Pancreas (tissue), 10 donors: ENCODE results near the gene KAZN. TPM values are rescaled to one million over a fixed set of nuclear protein-coding genes. Genes with fewer than 3 reads are reported as not detected.
A peak's percentile ranks its signal among the peaks of the same experiment; 100 is the strongest.

ENCODE experiments used
- ATAC-seq, 4 donors: fragments of 200-7000 bp; cut with Tn5 transposase; one replicate each; pipeline versions ENCODE4 v1.8.0 to v1.9.1; 2020; ENCODE audit warnings: mild to moderate bottlenecking in 4 of 4, moderate library complexity in 4 of 4
- DNase-seq, 6 donors: peaks; one replicate each; pipeline ENCODE4 v3.0.0-alpha.2; 2020
- FAIRE-seq: peaks from 2 replicates; lab custom pipeline; 2012; peaks lifted over from hg19 to GRCh38; lab: Jason Lieb, UNC
- H3K27ac ChIP-seq, 4 donors: fragments of 200-600 bp; sonication (generic); 1 replicate in 3 of 4; 2 replicates in 1 of 4; pipeline versions ENCODE4 v1.5.0 to v1.8.0; 2020
- H3K27me3 ChIP-seq, 4 donors: fragments of 200-600 bp; one replicate each; pipeline ENCODE4 v1.8.0; 2021
- H3K36me3 ChIP-seq, 3 donors: fragments of 200-600 bp; sonication (generic) in 1 of 3; one replicate each; pipeline versions ENCODE4 v1.5.0 to v1.8.0; 2020 to 2021
- H3K4me1 ChIP-seq, 3 donors: fragments of 200-600 bp; one replicate each; pipeline ENCODE4 v1.8.0; 2021
- H3K4me3 ChIP-seq, 4 donors: fragments of 200-600 bp; sonication (generic) in 2 of 4; one replicate each; pipeline versions ENCODE4 v1.5.0 to v1.8.0; 2020 to 2021
- H3K9me3 ChIP-seq, 4 donors: fragments of 200-600 bp; one replicate each; pipeline ENCODE4 v1.8.0; 2021
- WGBS, 2 donors: extraction: QIAGEN DNeasy Blood & Tissue Kit; methylation state at CpG; one replicate each; pipeline ENCODE4 v1.1.7; 2013; 5-methylcytosine and 5-hydroxymethylcytosine counted together
- intact Hi-C, 3 donors: fragments of 100-400 bp; cut with DNase I; formaldehyde crosslinking; loops; one replicate each; pipeline versions ENCODE4 v1.11.1 to v1.14.2; 2022
- polyA plus RNA-seq, 2 donors: library from polyadenylated mRNA; stranded (reverse); fragments of 200-250 nt; gene quantifications; one replicate each; pipeline ENCODE4 v1.2.3, GENCODE V29; 2013
- total RNA-seq, 6 donors: library from RNA; stranded (reverse); fragmentation: NEBNext Ultra II Directional in 4 of 6; extraction: Animal tissue kit (Norgen Biotek cat#: 25700) in 4 of 6; gene quantifications; one replicate each; pipeline versions ENCODE4 v1.2.1 to v1.2.4, GENCODE V29; 2021 to 2023
- TF ChIP-seq, protein P1 (sequence below), 4 donors: fragments of 200-600 bp; sonication (generic) in 3 of 4; IDR thresholded peaks; one replicate each; pipeline versions ENCODE4 v1.5.0 to v1.8.0; 2021; ENCODE audit warnings: antibody characterized with exemption in 4 of 4
- donor health status: healthy with polysubstance abuse.
- donor health status: DM: no; HTN: no; CAD: no; lungs with moderate emphysema.
- donor health status: DM: no; HTN: no; CAD: no.
- donor health status: control.
- donor health status: control.
- donor health status: Bipolar disorder and iron deficiency.
- donor health status: DM: yes; HTN: yes; CAD: no.
- donor health status: DM: no; HTN: no; CAD: no.
- donor health status: DM: no; HTN: no; CAD: no.
- donor health status: DM: yes; HTN: yes; CAD: no.

Gene KAZN
- total and polyA plus RNA-seq, 8 donors, result 2.4 to 6.0 (median 4.1) TPM

DNA sequence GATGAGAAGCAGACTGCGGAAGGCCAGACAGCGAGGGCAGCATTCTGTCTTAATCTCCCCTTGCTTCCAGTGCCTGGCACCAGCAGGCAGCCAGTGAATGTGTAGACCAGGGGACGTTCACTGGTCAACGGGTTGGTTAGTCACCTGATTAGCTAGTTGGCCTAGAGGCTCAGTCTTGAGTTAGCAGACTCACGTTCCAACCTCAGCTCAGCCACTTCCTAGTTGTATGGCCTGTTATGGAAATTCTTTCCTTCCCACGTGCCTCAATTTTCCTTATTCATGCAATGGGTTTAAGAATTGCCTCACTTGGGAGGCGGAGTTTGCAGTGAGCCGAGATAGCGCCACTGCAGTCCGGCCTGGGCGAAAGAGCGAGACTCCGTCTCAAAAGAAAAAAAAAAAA is 305.4 kb downstream of the KAZN start:
- Histone ChIP-seq H3K27me3 (no peaks in the 10 kb centered on the region), H3K4me3 (no peak overlapping the region), H3K36me3 (no peaks in the 10 kb centered on the region), H3K4me1 (no peaks in the 10 kb centered on the region), H3K27ac (no peak overlapping the region), H3K9me3 (no peaks in the 10 kb centered on the region)
- TF ChIP-seq, protein P1, sequence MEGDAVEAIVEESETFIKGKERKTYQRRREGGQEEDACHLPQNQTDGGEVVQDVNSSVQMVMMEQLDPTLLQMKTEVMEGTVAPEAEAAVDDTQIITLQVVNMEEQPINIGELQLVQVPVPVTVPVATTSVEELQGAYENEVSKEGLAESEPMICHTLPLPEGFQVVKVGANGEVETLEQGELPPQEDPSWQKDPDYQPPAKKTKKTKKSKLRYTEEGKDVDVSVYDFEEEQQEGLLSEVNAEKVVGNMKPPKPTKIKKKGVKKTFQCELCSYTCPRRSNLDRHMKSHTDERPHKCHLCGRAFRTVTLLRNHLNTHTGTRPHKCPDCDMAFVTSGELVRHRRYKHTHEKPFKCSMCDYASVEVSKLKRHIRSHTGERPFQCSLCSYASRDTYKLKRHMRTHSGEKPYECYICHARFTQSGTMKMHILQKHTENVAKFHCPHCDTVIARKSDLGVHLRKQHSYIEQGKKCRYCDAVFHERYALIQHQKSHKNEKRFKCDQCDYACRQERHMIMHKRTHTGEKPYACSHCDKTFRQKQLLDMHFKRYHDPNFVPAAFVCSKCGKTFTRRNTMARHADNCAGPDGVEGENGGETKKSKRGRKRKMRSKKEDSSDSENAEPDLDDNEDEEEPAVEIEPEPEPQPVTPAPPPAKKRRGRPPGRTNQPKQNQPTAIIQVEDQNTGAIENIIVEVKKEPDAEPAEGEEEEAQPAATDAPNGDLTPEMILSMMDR (IDR thresholded peaks at IDR 0.05), result no peak
- intact Hi-C loops, result no loop called here
- DNase-seq, result no peak
- WGBS, 2 donors, result 94 to 95% methylated on average over 13 of the region's 13 CpGs
- no peak for FAIRE-seq
- ATAC-seq, result no peak

DNA sequence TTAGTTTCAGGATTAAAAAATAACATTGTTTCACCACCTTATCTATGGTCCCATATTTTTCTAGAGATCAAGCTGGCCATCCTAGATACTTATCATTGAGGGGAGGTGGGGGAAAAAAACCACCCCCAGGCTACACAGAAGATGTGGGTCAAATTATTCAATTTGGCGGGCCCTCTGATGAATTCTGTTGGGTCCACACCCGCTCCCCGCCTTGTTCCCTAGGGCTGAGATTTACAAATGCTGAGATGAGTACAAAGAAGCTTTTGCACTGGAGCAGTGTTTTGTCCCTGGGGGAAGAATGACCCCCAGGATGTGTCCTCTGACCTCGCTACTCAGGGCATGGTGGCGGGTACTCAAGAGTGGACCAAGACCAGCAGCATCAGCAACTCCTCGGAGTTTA is 308.2 kb downstream of the KAZN start:
- Histone ChIP-seq H3K27me3 (no peaks in the 10 kb centered on the region), H3K9me3 (no peaks in the 10 kb centered on the region), H3K27ac (no peak overlapping the region), H3K4me3 (no peak overlapping the region), H3K36me3 (no peaks in the 10 kb centered on the region), H3K4me1 (no peaks in the 10 kb centered on the region)
- DNase-seq, result no peak
- TF ChIP-seq, protein P1 (IDR thresholded peaks at IDR 0.05), result no peak
- intact Hi-C loops, result no loop called here
- 98 to 99% methylated on average over 6 of the region's 6 CpGs for WGBS, 2 donors
- no peak for ATAC-seq
- no peak for FAIRE-seq

DNA sequence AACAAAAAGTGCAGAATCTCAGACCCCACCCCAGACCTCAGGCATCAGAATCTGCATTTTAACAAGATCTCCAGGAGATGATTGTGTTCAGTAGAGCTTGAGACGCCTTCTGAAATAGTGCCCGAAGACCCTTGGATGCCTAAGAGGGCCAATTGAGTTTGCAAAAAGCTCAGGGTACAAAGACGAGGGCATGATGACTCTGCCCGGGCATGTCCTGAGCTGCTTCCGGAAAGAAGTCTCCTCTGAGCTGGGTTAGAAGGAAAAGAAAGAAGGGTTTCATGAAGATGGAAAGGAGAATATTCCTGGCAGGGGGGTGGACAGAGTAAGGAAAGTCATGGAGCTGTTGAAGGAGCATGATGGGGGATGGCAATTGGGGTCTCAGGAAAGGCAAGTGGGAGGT is 308.9 kb downstream of the KAZN start:
- TF ChIP-seq, protein P1 (IDR thresholded peaks at IDR 0.05), result no peak
- no peaks in the 10 kb centered on the region for H3K9me3 ChIP-seq

DNA sequence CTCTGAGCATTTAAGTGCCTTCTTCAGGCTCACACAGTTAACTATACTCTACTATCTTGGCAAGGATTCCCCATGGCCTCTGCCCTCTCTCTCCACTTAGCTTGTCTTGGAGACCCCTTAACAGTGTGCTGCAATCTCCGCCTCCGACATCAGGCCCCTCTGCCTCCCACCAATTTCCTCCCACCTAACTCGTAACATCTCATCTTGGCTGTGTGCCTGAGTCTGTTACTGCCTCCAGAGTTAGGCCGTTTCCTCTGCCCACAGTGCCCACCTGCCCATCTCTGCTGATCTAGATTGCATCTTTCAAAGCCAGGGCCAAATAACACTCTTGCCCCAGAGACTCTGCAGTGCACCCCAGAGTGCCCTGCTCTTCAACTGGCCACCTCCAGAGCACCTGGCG is 310.8 kb downstream of the KAZN start:
- no peaks in the 10 kb centered on the region for H3K27me3 ChIP-seq

More for the DNA sequence above, 308.9 kb downstream of the KAZN start:
- Histone ChIP-seq H3K27me3 (no peaks in the 10 kb centered on the region), H3K4me1 (no peaks in the 10 kb centered on the region), H3K4me3 (no peak overlapping the region), H3K36me3 (no peaks in the 10 kb centered on the region), H3K27ac (no peak overlapping the region)
- 91 to 98% methylated on average over 5 of the region's 5 CpGs for WGBS, 2 donors
- intact Hi-C loops, result no loop called here
- no peak for DNase-seq
- FAIRE-seq, result no peak
- no peak for ATAC-seq

DNA sequence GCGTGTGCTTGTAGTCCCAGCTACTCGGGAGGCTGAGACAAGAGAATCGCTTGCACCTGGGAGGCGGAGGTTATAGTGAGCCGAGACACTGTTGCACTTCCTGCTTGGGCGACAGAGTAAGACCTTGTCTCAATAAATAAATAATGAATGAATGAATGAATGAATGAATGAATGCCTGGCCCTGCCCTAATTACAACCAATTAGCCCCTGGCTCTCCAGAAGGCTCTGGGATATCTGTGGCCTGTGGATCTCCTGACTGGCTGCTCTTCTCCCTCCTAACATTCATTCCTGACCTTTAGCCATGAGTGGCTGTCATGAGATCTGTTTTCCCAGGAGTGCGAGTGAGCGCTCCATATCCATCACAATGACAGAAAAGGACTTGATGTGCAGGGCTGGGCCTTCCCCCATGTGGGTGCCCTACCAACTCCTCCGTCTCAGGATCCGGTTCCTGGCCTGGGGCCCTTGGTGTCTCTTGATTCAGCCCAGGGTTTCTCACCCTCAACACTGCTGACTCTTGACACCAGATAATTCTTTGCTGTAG is 311.5 kb downstream of the KAZN start:
- no peaks in the 10 kb centered on the region for H3K36me3 ChIP-seq
- DNase-seq (peak in 1 of 6 donors; percentile 11), ATAC-seq (no peak), FAIRE-seq (no peak)
- H3K27me3 ChIP-seq, result no peaks in the 10 kb centered on the region
- no peak overlapping the region for H3K27ac ChIP-seq
- no peak overlapping the region for H3K4me3 ChIP-seq
- no peaks in the 10 kb centered on the region for H3K9me3 ChIP-seq
- intact Hi-C loops, result no loop called here
- TF ChIP-seq, protein P1 (IDR thresholded peaks at IDR 0.05), result no peak
- H3K4me1 ChIP-seq, result no peaks in the 10 kb centered on the region
- WGBS, 2 donors, result 95 to 96% methylated on average over 10 of the region's 10 CpGs

More for the DNA sequence above, 310.8 kb downstream of the KAZN start:
- Histone ChIP-seq H3K4me3 (no peak overlapping the region), H3K9me3 (no peaks in the 10 kb centered on the region), H3K4me1 (no peaks in the 10 kb centered on the region), H3K27ac (no peak overlapping the region), H3K36me3 (no peaks in the 10 kb centered on the region)
- 82 to 97% methylated on average over 5 of the region's 5 CpGs for WGBS, 2 donors
- TF ChIP-seq, protein P1 (IDR thresholded peaks at IDR 0.05), result no peak
- intact Hi-C loops, result no loop called here
- FAIRE-seq (no peak), DNase-seq (no peak), ATAC-seq (no peak)
